GM12865 (cell line): Measurements from ENCODE around the gene RACK1.

Experiments used
- DNase-seq: peaks from one replicate; pipeline ENCODE4 v3.0.0; 2010; ENCODE audit warnings: low read depth
- H3K4me3 ChIP-seq: 2 replicates; pipeline ENCODE4 v1.5.1; 2011; ENCODE audit warnings: mild to moderate bottlenecking, low read depth, low read length, control low read depth
- CTCF ChIP-seq: IDR thresholded peaks from 2 replicates; pipeline ENCODE4 v1.5.1; 2011; ENCODE audit warnings: low read length, control low read depth, low read depth, inconsistent platforms; ENCODE audit not compliant: insufficient read depth; ENCODE audit errors: missing control alignments

RACK1 gene

GRCh38 chr5:181241393-181241975 lies 2.2 kb downstream of the RACK1 start:
- peak overlapping the region; percentile 98 for H3K4me3 ChIP-seq
- peak; percentile 73 for DNase-seq

GRCh38 chr5:181239062-181239663 lies 4.5 kb downstream of the RACK1 start:
- no peak for DNase-seq
- TF ChIP-seq CTCF: no peak
- H3K4me3 ChIP-seq: no peak overlapping the region

More at GRCh38 chr5:181241393-181241975, 2.2 kb downstream of the RACK1 start:
- no peak for TF ChIP-seq CTCF

GRCh38 chr5:181237729-181238385 lies 5.8 kb downstream of the RACK1 start:
- no peak overlapping the region for H3K4me3 ChIP-seq
- no peak for DNase-seq
- TF ChIP-seq CTCF: no peak

- no peak for TF ChIP-seq CTCF
Observed at GRCh38 chr5:181236954-181237641, 6.6 kb downstream of the RACK1 start.

GRCh38 chr5:181236471-181236870 lies 7.2 kb downstream of the RACK1 start:
- no peak for TF ChIP-seq CTCF
- no peak overlapping the region for H3K4me3 ChIP-seq
- DNase-seq: no peak

More at GRCh38 chr5:181236954-181237641, 6.6 kb downstream of the RACK1 start:
- DNase-seq: no peak
- no peak overlapping the region for H3K4me3 ChIP-seq

- DNase-seq: no peak
- no peak for TF ChIP-seq CTCF
- no peak overlapping the region for H3K4me3 ChIP-seq
Observed at GRCh38 chr5:181235689-181236366, 7.9 kb downstream of the RACK1 start.
